Choroid plexus epithelial cell (primary cell): ENCODE results near the gene TP53BP1.

Source experiments
- DNase-seq: peaks from one replicate; pipeline ENCODE4 v3.0.0-alpha.2; 2010; ENCODE audit warnings: low read depth
- H3K4me3 ChIP-seq: 2 replicates; pipeline ENCODE4 v1.5.1; 2011; ENCODE audit warnings: low read depth, mild to moderate bottlenecking, control low read depth, low read length, moderate library complexity
- TF ChIP-seq, protein P1 (sequence below): conservative IDR thresholded peaks from 2 replicates; pipeline ENCODE4 v1.5.1; 2011; ENCODE audit warnings: low read depth, mild to moderate bottlenecking, control low read depth, inconsistent platforms, low read length, moderate library complexity

The TP53BP1 gene

GRCh38 chr15:43505738-43506137 is 12.8 kb upstream of the TP53BP1 start:
- TF ChIP-seq, protein P1, sequence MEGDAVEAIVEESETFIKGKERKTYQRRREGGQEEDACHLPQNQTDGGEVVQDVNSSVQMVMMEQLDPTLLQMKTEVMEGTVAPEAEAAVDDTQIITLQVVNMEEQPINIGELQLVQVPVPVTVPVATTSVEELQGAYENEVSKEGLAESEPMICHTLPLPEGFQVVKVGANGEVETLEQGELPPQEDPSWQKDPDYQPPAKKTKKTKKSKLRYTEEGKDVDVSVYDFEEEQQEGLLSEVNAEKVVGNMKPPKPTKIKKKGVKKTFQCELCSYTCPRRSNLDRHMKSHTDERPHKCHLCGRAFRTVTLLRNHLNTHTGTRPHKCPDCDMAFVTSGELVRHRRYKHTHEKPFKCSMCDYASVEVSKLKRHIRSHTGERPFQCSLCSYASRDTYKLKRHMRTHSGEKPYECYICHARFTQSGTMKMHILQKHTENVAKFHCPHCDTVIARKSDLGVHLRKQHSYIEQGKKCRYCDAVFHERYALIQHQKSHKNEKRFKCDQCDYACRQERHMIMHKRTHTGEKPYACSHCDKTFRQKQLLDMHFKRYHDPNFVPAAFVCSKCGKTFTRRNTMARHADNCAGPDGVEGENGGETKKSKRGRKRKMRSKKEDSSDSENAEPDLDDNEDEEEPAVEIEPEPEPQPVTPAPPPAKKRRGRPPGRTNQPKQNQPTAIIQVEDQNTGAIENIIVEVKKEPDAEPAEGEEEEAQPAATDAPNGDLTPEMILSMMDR = no peak
- H3K4me3 ChIP-seq = no peak overlapping the region
- DNase-seq = peak; percentile 94

- TF ChIP-seq, protein P1 = no peak
- H3K4me3 ChIP-seq = no peak overlapping the region
- no peak for DNase-seq
Observed at GRCh38 chr15:43499635-43500034, 6.7 kb upstream of the TP53BP1 start.

DNA sequence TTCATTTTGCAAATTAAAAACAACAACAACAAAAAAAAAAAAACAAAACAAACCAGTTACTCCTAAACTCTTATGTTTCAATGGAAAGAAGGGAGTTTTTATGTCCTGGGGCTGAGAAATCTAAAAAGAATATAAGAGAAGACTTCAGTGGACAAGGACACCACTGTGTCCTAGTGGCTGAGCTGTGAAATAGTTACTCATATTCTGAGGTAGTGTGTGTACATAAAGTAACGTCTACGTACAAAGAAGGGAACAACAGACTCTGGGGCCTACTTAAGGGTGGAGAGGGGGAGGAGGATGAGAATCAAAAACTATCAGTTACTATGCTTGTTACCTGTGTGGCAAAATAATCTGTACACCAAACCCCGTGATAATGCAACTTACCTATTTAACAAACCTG is 6.0 kb upstream of the TP53BP1 start:
- no peak overlapping the region for H3K4me3 ChIP-seq
- TF ChIP-seq, protein P1 = no peak
- DNase-seq = no peak

GRCh38 chr15:43493703-43494472 is 932 bp upstream of the TP53BP1 start:
- DNase-seq = no peak
- peak overlapping the region; percentile 81 for H3K4me3 ChIP-seq
- TF ChIP-seq, protein P1 = no peak

- TF ChIP-seq, protein P1 = no peak
- no peak for DNase-seq
- H3K4me3 ChIP-seq = peak overlapping the region; percentile 81
Observed at GRCh38 chr15:43492266-43492665, 690 bp downstream of the TP53BP1 start.

GRCh38 chr15:43489191-43489590 is 3.8 kb downstream of the TP53BP1 start:
- peak; percentile 26 for DNase-seq
- no peak overlapping the region for H3K4me3 ChIP-seq
- TF ChIP-seq, protein P1 = no peak

- DNase-seq = no peak
- H3K4me3 ChIP-seq = no peak overlapping the region
- TF ChIP-seq, protein P1 = no peak
Observed at GRCh38 chr15:43488790-43489189, 4.2 kb downstream of the TP53BP1 start.
